ENCODE measurements around the gene RNF121.

The RNF121 gene

DNA sequence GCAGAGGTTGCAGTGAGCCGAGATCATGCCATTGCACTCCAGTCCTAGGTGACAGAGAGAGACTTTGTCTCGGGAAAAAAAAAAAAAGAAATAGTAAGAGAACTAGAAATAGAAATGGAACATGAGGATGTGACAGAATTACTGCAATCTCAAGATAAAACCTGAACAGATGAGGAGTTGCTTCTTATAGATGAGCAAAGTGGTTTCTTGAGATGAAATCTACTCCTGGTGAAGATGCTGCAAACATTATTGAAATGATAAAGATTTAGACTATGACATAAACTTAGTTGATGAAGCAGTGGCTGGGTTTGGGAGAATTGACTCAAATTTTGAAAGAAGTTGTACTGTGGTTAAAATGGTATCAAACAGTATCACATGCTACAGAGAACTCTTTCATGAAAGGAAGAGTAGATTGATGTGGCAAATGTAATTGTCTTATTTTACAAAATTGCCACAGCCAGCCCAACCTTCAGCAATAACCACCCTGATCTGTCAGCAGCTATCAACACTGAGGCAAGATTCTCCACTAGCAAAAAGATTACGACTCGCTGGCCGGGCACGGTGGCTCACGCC is 14.1 kb upstream of the RNF121 start:
- H3K27ac ChIP-seq, result no peak overlapping the region
- TF ChIP-seq, protein P1, sequence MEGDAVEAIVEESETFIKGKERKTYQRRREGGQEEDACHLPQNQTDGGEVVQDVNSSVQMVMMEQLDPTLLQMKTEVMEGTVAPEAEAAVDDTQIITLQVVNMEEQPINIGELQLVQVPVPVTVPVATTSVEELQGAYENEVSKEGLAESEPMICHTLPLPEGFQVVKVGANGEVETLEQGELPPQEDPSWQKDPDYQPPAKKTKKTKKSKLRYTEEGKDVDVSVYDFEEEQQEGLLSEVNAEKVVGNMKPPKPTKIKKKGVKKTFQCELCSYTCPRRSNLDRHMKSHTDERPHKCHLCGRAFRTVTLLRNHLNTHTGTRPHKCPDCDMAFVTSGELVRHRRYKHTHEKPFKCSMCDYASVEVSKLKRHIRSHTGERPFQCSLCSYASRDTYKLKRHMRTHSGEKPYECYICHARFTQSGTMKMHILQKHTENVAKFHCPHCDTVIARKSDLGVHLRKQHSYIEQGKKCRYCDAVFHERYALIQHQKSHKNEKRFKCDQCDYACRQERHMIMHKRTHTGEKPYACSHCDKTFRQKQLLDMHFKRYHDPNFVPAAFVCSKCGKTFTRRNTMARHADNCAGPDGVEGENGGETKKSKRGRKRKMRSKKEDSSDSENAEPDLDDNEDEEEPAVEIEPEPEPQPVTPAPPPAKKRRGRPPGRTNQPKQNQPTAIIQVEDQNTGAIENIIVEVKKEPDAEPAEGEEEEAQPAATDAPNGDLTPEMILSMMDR (conservative IDR thresholded peaks at IDR 0.05), result no peak
- TF ChIP-seq ZFX (IDR thresholded peaks at IDR 0.05), result no peak

DNA sequence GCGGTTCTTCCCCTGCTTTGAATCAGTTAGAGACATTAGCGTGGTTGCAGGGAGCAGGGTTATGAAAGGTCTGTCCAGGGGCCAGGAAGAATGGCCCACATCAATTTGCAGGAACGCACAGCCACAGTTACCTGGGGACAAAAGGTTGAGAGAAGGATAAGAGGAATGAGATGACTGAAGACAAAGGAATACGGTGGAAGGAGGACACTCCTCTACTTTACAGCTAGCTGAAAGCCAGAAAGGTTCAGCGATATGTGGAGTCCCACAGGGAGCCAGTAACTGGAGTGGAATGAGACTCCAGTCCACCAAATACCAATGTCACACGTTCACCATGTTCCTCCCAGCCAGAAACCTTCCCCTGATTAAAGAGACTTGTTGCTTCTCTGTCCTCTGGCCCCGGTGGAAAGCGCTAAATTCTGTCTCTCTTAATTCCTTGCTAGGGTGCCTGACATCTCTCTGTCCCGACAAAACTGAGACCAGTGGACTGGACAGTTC is 11.2 kb upstream of the RNF121 start:
- TF ChIP-seq ZFX (IDR thresholded peaks at IDR 0.05), result no peak
- TF ChIP-seq, protein P1 (conservative IDR thresholded peaks at IDR 0.05), result no peak
- no peak overlapping the region for H3K27ac ChIP-seq

DNA sequence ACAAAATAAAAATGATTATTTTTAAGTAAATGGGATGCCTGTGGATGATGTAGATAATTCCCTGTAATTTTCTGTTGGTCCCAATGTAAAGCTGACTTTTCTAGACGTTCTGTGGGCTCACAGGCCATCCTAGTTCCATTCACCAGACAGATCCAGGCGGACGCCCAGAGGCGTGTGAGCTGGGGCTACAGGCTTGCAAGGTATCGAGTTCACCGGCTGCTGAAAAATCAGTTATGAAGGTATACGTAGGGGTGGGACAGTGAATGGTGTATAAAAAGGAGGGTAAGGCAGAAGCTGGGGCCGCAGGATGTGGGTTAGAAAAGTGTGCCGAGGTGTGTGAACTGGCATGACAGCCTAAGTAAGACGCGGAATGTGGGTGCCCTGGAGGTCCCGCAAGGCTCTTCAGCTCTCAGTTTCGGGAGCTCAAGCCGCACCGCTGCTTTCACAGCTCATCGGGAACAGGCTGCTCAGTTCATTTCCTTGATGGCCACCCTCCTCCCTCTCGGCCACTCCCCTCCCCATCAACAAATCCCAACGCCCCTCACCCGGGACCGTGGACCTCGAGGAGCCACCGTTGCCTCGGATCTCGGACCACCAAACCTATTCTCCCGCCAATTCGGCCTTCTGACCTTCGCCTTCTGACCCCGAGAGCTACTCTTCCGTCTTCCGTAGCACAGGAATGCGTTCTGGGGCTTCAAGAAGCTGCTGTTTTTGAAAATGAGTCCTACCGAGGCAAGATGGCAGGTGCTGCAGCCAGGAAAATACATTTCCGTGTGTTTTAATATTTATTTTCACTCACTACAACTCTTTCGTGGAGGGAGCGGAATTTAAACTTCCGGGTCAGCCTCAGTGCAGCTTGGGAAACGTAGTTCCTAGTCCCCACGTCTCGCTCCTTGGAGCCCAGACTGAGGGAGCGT is 768 bp upstream of the RNF121 start, which contains the start of gene XNDC1N:
Gene XNDC1N (minus strand): TSS at position 775 of the 917 bp plus-strand sequence. CDS start 5,241 bp downstream, outside the sequence.
- no peak for TF ChIP-seq ZFX (IDR thresholded peaks at IDR 0.05)
- TF ChIP-seq, protein P1 (conservative IDR thresholded peaks at IDR 0.05), result no peak
- H3K27ac ChIP-seq, result peak within 1 kb of the TSS; percentile 89

DNA sequence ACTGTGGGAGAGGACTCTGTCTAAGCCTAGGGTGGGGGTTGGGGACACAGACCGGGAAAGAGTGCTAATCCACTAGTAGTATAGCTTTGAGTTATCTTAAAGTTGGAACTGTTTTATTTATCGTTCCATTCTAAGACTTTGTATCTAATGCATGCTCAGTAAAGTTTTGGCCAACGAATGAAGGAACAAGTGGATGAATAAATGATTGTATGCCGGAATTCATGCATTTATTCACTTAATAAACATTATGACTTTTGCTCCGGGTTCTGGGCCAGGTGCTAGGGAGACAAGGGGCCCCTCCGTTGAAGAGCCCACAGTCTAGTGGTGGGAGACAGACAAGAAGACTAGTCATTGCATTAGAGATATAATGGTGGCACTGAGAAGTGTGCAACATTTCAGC is 645 bp downstream of the RNF121 start:
- no peak for TF ChIP-seq ZFX (IDR thresholded peaks at IDR 0.05)
- peak overlapping the region; percentile 89 for H3K27ac ChIP-seq

DNA sequence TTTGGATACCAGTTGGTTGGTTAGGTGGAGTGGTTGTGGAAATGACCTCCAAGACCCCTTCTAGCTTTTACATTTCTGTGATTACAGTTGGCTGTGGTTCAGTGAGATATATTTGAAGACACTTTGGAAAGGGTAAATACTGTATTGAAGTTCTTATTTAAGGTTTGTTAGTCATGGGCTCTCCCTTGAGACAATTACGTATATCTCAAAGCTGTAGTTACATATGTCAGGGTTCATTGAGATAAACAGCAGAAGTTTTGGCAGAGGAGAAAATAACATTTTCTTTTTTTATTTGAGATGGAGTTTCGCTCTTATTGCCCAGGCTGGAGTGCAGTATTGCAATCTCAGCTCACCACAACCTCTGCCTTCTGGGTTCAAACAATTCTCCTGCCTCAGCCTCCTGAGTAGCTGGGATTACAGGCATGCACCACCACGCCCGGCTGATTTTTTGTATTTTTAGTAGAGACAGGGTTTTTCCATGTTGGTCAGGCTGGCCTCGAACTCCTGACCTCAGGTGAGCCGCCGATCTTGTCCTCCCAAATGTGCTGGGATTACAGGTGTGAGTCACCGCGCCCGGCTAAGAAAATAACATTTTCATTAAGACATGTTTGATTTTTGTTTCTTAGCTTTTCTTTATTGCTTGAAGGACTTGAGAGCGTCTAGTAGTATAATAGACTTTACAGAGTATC is 1.9 kb downstream of the RNF121 start:
- no peak for TF ChIP-seq ZFX (IDR thresholded peaks at IDR 0.05)
- TF ChIP-seq, protein P1 (conservative IDR thresholded peaks at IDR 0.05), result no peak
- H3K27ac ChIP-seq, result no peak overlapping the region

DNA sequence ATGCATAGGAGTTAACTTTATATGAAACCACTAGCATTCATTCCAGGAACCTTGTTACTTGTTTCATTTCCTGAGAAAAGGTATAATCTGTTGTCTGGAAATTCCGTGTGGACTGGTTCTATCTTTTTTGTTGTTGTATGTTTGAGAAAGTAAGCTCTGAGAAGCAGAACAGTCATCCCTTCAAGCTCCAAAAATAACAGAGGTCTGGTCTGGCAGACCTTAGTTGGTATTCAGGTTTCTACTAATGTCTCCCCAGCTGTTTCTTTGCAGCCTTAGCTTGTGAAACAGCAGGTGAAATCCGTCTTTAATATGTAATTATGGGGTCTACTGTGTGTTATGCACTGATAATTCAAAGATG is 2.4 kb downstream of the RNF121 start:
- no peak overlapping the region for H3K27ac ChIP-seq
- no peak for TF ChIP-seq ZFX (IDR thresholded peaks at IDR 0.05)
- TF ChIP-seq, protein P1 (conservative IDR thresholded peaks at IDR 0.05), result no peak

DNA sequence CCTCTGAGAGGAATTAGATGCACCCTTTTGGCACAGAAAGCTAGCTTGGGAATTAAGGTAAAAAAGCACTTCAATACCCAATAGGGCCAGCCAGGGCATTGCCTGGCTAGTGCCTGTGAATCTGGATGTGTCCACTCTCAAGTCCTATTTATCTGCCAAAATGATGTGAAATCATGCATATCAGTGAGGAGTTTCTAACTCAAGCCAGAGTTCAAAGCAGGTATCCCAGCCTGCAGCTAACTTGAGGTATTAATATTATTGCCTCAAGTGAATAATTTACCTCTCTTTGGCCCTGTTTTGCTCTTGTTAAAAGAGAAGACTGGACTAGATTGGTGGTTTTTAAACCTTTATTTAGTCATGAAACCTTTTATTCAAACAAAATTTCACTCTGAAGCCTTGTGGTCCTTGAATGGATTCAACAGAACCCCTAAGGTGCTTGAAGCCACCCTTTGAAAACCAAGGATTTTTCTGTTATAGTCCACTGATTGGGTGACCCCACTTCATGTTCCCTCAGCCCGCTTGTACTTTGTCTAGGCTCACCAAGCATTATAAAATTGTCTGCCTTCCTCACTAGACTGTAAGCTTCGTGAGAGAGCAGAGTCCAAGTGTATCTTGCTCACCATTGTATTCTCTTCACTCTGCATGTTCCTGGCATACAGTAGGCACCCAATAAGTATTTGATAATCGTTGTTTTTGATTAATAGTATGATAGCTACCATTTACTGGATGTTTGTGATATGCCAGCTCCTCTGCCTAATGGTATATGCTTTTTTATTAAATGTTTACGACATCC is 4.5 kb downstream of the RNF121 start:
- no peak overlapping the region for H3K27ac ChIP-seq
- TF ChIP-seq, protein P1 (conservative IDR thresholded peaks at IDR 0.05), result no peak
- TF ChIP-seq ZFX (IDR thresholded peaks at IDR 0.05), result no peak

Measured in C4-2B (cell line).